HG02642 (cell line): Measurements from ENCODE around the gene MFAP4.

Source experiments
- ATAC-seq: cut with Tn5 transposase; IDR thresholded peaks from one replicate; pipeline ENCODE4 v1.9.1; 2021; ENCODE audit warnings: mild to moderate bottlenecking; ENCODE audit not compliant: unreplicated experiment, poor library complexity

MFAP4 gene

DNA sequence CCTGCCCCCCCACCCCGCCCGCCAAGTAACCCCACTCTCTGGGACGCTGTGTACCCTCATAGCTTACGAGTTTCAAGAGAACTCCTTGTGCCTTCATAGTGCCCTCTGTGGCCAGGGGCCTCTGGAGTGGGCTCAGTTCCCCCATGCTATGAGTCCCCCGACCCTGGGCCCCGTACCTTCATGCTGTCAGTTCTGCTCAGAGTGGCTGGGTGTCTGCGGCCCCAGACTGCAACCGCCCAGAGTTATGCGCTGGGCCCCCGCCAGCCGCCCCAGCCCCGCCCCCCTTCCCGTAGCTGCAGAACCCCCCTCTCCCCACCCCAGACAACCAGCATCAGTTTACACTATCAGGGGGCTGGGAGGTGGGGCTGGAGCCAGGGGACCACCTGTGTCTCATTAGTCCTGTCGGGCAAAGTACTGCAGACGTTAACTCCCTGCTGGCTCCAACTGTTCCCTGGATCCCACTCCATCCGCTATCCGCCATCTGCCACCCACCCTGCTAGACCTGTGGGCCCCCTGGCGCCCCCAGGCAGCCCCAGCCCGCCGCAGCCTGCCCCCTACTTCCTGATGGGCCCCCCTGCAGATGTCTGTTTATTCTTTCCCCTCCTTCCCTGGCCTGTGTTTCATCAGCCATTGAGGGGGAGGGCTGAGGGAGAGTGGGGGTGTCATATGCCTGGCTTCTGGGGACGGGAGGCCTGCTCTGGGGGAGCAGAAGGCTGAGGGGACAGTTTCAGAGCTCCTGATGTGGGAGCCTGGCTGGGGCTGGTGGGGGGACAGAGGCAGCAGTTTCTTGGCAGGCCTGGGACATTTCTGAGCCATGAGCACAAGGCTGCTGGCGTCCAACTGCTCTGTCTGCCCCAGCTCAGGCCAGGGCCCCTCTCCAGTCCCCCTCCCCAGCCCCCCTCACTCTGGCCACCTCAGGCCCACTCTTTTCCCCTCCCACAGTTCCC lies at the start of gene MFAP4:
MFAP4 (minus strand) TSS at position 217 of the 947 bp plus-strand sequence; CDS start at position 182, 35 bp downstream.
- ATAC-seq, result no peak

DNA sequence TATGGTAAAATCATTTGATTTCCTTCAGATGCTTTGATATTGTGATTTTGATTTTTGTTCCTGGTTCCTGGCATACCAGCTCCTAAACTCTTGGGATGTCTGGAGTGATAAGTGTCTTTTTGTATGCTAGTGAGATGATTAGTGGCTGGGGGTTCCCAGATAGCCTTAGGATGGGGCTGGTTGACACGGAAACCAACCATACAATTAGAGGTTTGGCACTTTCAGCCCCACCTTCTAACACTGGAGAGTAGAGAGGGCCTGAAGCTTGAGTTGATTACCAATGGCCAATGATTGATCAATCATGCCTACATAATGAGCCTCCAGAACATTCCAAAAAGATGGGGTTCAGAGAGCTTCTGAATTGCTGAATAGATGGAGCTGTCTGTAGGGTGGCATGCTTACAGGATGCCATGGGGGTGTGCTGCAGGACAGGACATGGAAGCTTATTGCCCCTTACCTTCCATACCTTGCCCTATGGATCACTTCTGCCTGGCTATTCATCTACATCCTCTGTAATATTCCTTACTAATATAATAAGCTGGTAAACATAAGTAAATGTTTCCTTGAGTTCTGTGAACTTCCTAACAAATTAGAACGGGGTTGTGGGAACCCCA lies 46.8 kb upstream of the MFAP4 start:
- ATAC-seq, result no peak

DNA sequence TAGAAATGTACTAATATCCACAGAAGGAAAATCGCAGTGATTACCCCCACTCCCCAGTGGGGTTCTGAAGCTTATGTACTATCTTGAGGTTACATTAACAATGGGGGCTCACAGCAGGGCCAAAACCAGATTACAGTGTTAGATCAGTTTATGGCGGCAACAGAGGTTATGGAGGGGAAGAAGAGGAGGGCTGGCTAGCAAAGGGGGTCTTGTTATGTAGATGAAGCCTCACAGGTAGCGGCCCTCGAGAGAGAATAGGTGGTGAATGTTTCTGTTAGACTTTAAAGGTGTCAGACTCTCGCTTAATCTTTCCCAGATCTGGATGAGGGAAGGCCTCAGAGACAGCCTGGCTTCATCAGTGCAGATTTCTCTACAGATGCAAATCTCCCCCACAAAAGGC lies 46.3 kb upstream of the MFAP4 start:
- ATAC-seq, result no peak

DNA sequence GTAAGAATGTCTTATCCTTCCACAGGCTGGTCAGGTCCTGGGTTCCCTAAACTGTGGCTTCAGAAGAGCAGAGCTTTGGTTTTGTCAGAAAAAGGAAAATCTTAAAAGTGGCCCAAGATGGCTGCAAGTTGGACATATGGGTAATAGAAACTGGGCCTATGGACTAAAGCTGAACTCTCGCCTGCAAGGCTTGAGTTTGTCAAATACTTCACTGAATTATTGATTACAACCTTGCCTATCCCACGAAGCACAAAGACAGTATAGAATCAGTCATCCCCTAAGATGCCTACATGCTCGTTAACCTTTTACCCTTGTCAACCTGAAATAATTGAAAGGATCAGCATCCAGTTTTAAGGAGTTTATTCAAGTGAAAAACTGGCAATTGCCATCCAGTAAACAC lies 44.7 kb upstream of the MFAP4 start:
- ATAC-seq, result no peak

- no peak for ATAC-seq
Measured at GRCh38 chr17:19426631-19427030, 39.6 kb upstream of the MFAP4 start.

DNA sequence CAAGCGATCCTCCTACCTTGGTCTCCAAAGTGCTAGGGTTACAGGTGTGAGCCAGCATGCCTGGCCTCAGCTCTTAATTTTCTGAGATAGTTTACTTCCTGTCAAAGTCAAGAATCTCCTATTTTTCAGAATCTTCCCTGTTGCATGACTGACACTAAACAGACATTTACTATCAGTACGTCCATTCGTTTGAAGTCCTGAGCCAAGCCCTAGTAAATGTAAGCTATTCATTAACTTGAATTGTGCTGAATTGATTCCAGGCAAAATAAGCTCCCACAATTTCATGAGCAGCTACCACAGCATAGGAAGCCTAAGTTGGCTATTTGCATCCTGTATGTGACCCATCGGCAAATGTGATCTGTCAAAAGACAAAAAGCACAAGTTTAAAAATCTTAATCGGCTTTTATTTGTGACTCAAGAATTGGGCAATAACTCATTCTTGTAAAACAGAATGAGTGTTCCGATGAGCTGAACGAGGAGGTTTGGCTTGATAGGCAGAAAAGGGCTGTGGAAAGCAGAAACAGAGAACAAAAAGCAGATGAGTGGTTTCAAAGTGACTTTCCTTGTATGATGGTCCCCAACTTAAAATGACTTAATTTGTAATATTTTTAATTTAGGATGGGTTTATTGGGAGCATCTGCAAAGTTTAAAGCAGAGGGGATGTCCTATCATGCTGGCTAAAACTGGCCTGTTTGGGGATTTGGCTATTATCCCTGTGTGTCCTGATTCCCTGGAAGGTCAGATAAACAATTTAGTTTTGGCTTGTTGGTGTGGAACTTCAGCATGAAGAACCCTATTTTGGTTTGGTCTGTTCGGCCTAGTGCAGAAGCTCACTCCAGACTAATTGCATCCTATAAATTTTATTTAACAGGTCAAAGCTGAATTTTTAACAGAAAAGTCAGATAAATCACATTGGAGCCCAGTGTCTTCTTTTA lies 38.2 kb upstream of the MFAP4 start:
- no peak for ATAC-seq

GRCh38 chr17:19421926-19422325 lies 34.9 kb upstream of the MFAP4 start:
- no peak for ATAC-seq

DNA sequence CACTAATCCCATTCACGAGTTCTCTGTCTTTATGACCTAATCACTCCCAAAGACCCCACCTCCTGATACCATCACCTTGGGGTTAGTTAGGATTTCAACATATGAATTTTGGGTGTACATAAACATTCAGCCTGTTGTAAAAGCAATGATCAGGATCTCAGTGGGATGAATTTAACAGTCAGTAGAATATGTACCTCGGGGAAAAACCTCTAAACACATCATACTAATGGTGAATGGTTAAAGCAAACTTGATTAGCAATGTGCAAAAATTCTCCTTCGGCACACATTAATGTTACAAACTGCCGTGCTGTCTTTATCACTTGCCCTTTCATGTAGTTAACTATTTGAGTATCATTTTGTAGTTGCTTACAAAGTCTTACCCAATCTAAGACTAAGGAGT lies 34.2 kb upstream of the MFAP4 start:
- no peak for ATAC-seq

GRCh38 chr17:19418251-19418992 lies 31.4 kb upstream of the MFAP4 start:
- ATAC-seq, result no peak

- no peak for ATAC-seq
Measured at GRCh38 chr17:19417611-19418010, 30.6 kb upstream of the MFAP4 start.

- no peak for ATAC-seq
Measured at GRCh38 chr17:19415806-19416775, 29.1 kb upstream of the MFAP4 start.

DNA sequence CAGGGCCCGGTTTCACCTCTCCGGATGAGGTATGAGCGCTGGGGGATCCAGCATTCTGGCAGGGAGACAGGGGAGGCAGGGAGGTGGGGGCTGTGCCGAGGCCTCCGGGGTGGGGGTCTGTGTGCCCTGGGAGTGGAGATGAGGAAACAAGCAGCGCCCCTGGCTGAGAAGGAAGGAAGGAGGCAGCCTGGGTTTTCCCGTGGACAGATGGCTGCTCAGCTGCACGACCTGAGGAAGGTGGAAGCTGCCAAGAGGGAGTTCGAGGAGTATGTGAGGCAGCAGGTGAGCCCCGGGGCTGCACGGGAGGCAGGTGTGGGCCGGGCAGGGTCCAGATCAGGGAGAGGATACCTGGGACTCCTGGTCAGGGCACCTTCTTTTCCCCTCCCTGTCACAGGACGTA lies 28.3 kb upstream of the MFAP4 start:
- no peak for ATAC-seq

GRCh38 chr17:19414396-19415280 lies 27.6 kb upstream of the MFAP4 start:
- no peak for ATAC-seq

- ATAC-seq, result no peak
Measured at GRCh38 chr17:19413761-19414160, 26.8 kb upstream of the MFAP4 start.

DNA sequence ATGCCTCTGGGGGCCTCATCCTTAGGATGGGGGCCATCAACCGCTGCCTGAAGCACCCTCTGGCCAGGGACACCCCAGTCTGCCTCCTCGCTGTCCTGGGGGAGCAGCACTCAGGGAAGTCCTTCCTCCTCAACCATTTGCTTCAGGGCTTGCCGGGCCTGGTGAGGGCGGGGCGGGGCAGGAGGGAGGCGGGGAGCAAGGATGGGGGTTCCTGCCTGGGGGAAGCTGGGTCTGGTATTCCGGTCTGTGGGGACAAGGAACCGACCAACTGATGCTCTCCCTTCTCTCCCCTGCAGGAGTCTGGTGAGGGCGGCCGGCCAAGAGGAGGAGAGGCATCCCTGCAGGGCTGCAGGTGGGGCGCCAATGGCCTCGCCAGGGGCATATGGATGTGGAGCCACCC lies 26.0 kb upstream of the MFAP4 start:
- ATAC-seq, result no peak

GRCh38 chr17:19412510-19412909 lies 25.5 kb upstream of the MFAP4 start:
- ATAC-seq, result no peak

GRCh38 chr17:19411631-19412030 lies 24.6 kb upstream of the MFAP4 start:
- no peak for ATAC-seq
